ENCODE data around the gene DIPK1B. TPM values are rescaled to one million over a fixed set of nuclear protein-coding genes. Genes with fewer than 3 reads are reported as not detected.

The DIPK1B gene
- total RNA-seq, 1 donor = 0.45 TPM

- no peak for TF ChIP-seq CTCF (IDR thresholded peaks at IDR 0.05; ENCODE audit: insufficient read depth, low read length)
- DNase-seq (ENCODE audit: low read depth) = no peak
- H3K4me3 ChIP-seq (ENCODE audit: low read depth, low read length) = no peak overlapping the region
Observed at GRCh38 chr9:136673975-136674785, 38.2 kb upstream of the DIPK1B start.

GRCh38 chr9:136674786-136675349, 37.5 kb upstream of the DIPK1B start:
- no peak overlapping the region for H3K4me3 ChIP-seq (ENCODE audit: low read depth, low read length)
- DNase-seq (ENCODE audit: low read depth) = no peak
- no peak for TF ChIP-seq CTCF (IDR thresholded peaks at IDR 0.05; ENCODE audit: insufficient read depth, low read length)

- no peak for TF ChIP-seq CTCF (IDR thresholded peaks at IDR 0.05; ENCODE audit: insufficient read depth, low read length)
- DNase-seq (ENCODE audit: low read depth) = no peak
- no peak overlapping the region for H3K4me3 ChIP-seq (ENCODE audit: low read depth, low read length)
Observed at GRCh38 chr9:136675477-136676296, 36.7 kb upstream of the DIPK1B start.

- TF ChIP-seq CTCF (IDR thresholded peaks at IDR 0.05; ENCODE audit: insufficient read depth, low read length) = no peak
- H3K4me3 ChIP-seq (ENCODE audit: low read depth, low read length) = no peak overlapping the region
- no peak for DNase-seq (ENCODE audit: low read depth)
Observed at GRCh38 chr9:136676297-136676794, 36.0 kb upstream of the DIPK1B start.

GRCh38 chr9:136676920-136677686, 35.3 kb upstream of the DIPK1B start:
- no peak for DNase-seq (ENCODE audit: low read depth)
- no peak overlapping the region for H3K4me3 ChIP-seq (ENCODE audit: low read depth, low read length)
- no peak for TF ChIP-seq CTCF (IDR thresholded peaks at IDR 0.05; ENCODE audit: insufficient read depth, low read length)

GRCh38 chr9:136678034-136678433, 34.3 kb upstream of the DIPK1B start:
- TF ChIP-seq CTCF (IDR thresholded peaks at IDR 0.05; ENCODE audit: insufficient read depth, low read length) = no peak
- no peak for DNase-seq (ENCODE audit: low read depth)
- H3K4me3 ChIP-seq (ENCODE audit: low read depth, low read length) = no peak overlapping the region

Data from fibroblast of the aortic adventitia (primary cell).